GM23338 (cell line): ENCODE data around the gene MYOD1. TPM values are rescaled to one million over a fixed set of nuclear protein-coding genes. Genes with fewer than 3 reads are reported as not detected.

Experiments
- ATAC-seq: fragments of 200-7000 bp; cut with Tn5 transposase; 3 replicates; pipeline ENCODE4 v1.9.1; 2020
- DNase-seq: peaks from one replicate; pipeline ENCODE4 v3.0.0-alpha.2; 2015; ENCODE audit warnings: low spot score
- H2AFZ ChIP-seq: fragments of 200-600 bp; sonication (generic); 2 replicates; pipeline ENCODE4 v1.8.0; 2016; ENCODE audit warnings: antibody characterized with exemption, mild to moderate bottlenecking, moderate library complexity
- H3F3A ChIP-seq: fragments of 200-600 bp; sonication (generic); replicated peaks from 2 replicates; pipeline ENCODE4 v1.8.0; 2017; ENCODE audit warnings: antibody characterized with exemption, mixed run types, low read depth
- H3K27ac ChIP-seq: fragments of 200-600 bp; sonication (generic); 2 replicates; pipeline ENCODE4 v1.6.1; 2016; ENCODE audit warnings: low read depth
- H3K27me3 ChIP-seq: fragments of 200-600 bp; sonication (generic); 2 replicates; pipeline ENCODE4 v1.8.0; 2016; ENCODE audit warnings: mild to moderate bottlenecking, mixed run types, moderate library complexity; ENCODE audit not compliant: insufficient read depth
- H3K36me3 ChIP-seq: fragments of 200-600 bp; sonication (generic); 2 replicates; pipeline ENCODE4 v1.8.0; 2016; ENCODE audit warnings: mild to moderate bottlenecking; ENCODE audit not compliant: insufficient read depth
- H3K4me1 ChIP-seq: fragments of 200-600 bp; sonication (generic); 2 replicates; pipeline ENCODE4 v1.8.0; 2016; ENCODE audit warnings: mild to moderate bottlenecking, moderate library complexity; ENCODE audit not compliant: insufficient read depth
- H3K4me2 ChIP-seq: fragments of 200-600 bp; sonication (generic); 2 replicates; pipeline ENCODE4 v1.7.1; 2017; ENCODE audit warnings: mixed run types
- H3K4me3 ChIP-seq: fragments of 200-600 bp; sonication (generic); 2 replicates; pipeline ENCODE4 v1.6.1; 2016; ENCODE audit warnings: mixed run types
- H3K79me2 ChIP-seq: fragments of 200-600 bp; sonication (generic); replicated peaks from 2 replicates; pipeline ENCODE4 v1.8.0; 2017; ENCODE audit warnings: mild to moderate bottlenecking; ENCODE audit not compliant: insufficient read depth
- H3K9me2 ChIP-seq: fragments of 200-600 bp; sonication (generic); 2 replicates; pipeline ENCODE4 v1.8.0; 2017; ENCODE audit not compliant: insufficient read depth
- H4K20me1 ChIP-seq: fragments of 200-600 bp; sonication (generic); replicated peaks from 2 replicates; pipeline ENCODE4 v1.8.0; 2017; ENCODE audit warnings: mild to moderate bottlenecking; ENCODE audit not compliant: insufficient read depth
- H3K27ac Mint-ChIP-seq: 2 replicates; pipeline ENCODE4 v1.8.0; 2020; ENCODE audit warnings: inconsistent platforms, mild to moderate bottlenecking, moderate library complexity, mixed read lengths
- H3K27me3 Mint-ChIP-seq: 3 replicates; pipeline ENCODE4 v1.8.0; 2022; ENCODE audit warnings: low read depth, mild to moderate bottlenecking, moderate library complexity, mixed read lengths, inconsistent platforms; ENCODE audit not compliant: insufficient read depth, poor library complexity
- H3K36me3 Mint-ChIP-seq: 3 replicates; pipeline ENCODE4 v1.8.0; 2021; ENCODE audit warnings: low read depth, mild to moderate bottlenecking, inconsistent platforms, moderate library complexity, mixed read lengths
- H3K4me1 Mint-ChIP-seq: 3 replicates; pipeline ENCODE4 v1.8.0; 2020; ENCODE audit warnings: mild to moderate bottlenecking, inconsistent platforms, mixed read lengths
- H3K4me3 Mint-ChIP-seq: 3 replicates; pipeline ENCODE4 v1.8.0; 2021; ENCODE audit warnings: moderate library complexity, mild to moderate bottlenecking, inconsistent platforms, mixed read lengths
- H3K9me3 Mint-ChIP-seq: 3 replicates; pipeline ENCODE4 v1.8.0; 2020; ENCODE audit warnings: moderate library complexity, mild to moderate bottlenecking, inconsistent platforms, mixed read lengths
- EZH2 ChIP-seq: fragments of 200-600 bp; sonication (generic); IDR thresholded peaks from one replicate; pipeline ENCODE4 v1.8.0; 2017; ENCODE audit warnings: antibody characterized with exemption, mild to moderate bottlenecking, low read depth; ENCODE audit not compliant: unreplicated experiment
- EZH2phosphoT487 ChIP-seq: fragments of 200-600 bp; sonication (generic); IDR thresholded peaks from one replicate; pipeline ENCODE4 v1.8.1; 2018; ENCODE audit warnings: antibody characterized with exemption; ENCODE audit not compliant: unreplicated experiment
- STAT1 ChIP-seq: IDR thresholded peaks from one replicate; pipeline ENCODE4 v1.6.1; 2016; ENCODE audit warnings: antibody characterized with exemption; ENCODE audit not compliant: unreplicated experiment
- ZNF114 ChIP-seq: fragments of 250-450 bp; sonication (Bioruptor Pico); IDR thresholded peaks from 2 replicates; pipeline ENCODE4 v1.5.0; 2020; ENCODE audit warnings: mild to moderate bottlenecking, moderate library complexity
- polyA plus RNA-seq: library from polyadenylated mRNA; unstranded; fragments of >200 nt; fragmentation: Nextera tagmentation; extraction: Ambion mirVana; gene quantifications from 2 replicates; pipeline ENCODE4 v1.2.1, GENCODE V29; 2016
- total RNA-seq: library from RNA; depleted of rRNA; stranded (reverse); fragments of >200 nt; shearing (Covaris generic); gene quantifications from 2 replicates; pipeline ENCODE4 v1.2.3, GENCODE V29; 2014
- TF ChIP-seq, protein P1 (sequence below): IDR thresholded peaks from one replicate; pipeline ENCODE4 v1.6.1; 2018; ENCODE audit warnings: antibody characterized with exemption; ENCODE audit not compliant: unreplicated experiment
- TF ChIP-seq, protein P2 (sequence below): fragments of 250-450 bp; sonication (Bioruptor Pico); IDR thresholded peaks from 2 replicates; pipeline ENCODE4 v1.5.0; 2020; ENCODE audit warnings: mild to moderate bottlenecking, moderate library complexity
- TF ChIP-seq, protein P3 (sequence below): IDR thresholded peaks from 2 replicates; pipeline ENCODE4 v1.6.1; 2016; ENCODE audit warnings: antibody characterized with exemption

The MYOD1 gene
- total and polyA plus RNA-seq, 2 experiments from 2014 or later, result not detected

DNA sequence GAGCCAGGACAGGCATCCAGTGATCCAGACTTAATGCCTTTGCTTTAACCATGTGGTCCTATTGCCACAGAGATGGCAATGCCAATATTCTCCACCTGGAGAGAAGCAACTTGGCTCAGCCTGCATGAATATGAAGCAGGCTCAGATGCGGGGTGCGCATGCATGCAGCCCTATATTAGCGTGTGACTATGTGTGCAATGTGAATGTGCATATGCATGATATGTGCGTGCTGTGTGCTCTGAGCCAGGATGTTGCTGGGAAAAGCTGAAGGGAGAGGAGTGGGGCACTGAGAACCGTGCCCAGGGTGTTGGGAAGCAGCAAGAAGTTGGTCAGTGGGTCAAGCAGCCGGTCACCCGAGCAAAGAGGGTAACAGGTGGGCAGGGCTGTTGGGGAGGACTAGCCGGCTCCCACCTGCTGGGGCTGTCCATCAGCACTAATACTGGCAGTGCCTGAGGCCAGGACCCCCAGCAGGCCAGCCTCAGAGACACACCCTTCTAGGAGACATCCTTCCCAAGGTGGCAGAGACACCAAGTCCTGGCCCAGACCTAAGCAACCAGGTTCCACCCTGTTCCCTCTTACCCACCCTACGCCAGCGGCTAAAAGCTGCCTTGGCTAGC, 24.8 kb upstream of the MYOD1 start (continued):
- TF ChIP-seq, protein P1, sequence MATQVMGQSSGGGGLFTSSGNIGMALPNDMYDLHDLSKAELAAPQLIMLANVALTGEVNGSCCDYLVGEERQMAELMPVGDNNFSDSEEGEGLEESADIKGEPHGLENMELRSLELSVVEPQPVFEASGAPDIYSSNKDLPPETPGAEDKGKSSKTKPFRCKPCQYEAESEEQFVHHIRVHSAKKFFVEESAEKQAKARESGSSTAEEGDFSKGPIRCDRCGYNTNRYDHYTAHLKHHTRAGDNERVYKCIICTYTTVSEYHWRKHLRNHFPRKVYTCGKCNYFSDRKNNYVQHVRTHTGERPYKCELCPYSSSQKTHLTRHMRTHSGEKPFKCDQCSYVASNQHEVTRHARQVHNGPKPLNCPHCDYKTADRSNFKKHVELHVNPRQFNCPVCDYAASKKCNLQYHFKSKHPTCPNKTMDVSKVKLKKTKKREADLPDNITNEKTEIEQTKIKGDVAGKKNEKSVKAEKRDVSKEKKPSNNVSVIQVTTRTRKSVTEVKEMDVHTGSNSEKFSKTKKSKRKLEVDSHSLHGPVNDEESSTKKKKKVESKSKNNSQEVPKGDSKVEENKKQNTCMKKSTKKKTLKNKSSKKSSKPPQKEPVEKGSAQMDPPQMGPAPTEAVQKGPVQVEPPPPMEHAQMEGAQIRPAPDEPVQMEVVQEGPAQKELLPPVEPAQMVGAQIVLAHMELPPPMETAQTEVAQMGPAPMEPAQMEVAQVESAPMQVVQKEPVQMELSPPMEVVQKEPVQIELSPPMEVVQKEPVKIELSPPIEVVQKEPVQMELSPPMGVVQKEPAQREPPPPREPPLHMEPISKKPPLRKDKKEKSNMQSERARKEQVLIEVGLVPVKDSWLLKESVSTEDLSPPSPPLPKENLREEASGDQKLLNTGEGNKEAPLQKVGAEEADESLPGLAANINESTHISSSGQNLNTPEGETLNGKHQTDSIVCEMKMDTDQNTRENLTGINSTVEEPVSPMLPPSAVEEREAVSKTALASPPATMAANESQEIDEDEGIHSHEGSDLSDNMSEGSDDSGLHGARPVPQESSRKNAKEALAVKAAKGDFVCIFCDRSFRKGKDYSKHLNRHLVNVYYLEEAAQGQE, result no peak

DNA sequence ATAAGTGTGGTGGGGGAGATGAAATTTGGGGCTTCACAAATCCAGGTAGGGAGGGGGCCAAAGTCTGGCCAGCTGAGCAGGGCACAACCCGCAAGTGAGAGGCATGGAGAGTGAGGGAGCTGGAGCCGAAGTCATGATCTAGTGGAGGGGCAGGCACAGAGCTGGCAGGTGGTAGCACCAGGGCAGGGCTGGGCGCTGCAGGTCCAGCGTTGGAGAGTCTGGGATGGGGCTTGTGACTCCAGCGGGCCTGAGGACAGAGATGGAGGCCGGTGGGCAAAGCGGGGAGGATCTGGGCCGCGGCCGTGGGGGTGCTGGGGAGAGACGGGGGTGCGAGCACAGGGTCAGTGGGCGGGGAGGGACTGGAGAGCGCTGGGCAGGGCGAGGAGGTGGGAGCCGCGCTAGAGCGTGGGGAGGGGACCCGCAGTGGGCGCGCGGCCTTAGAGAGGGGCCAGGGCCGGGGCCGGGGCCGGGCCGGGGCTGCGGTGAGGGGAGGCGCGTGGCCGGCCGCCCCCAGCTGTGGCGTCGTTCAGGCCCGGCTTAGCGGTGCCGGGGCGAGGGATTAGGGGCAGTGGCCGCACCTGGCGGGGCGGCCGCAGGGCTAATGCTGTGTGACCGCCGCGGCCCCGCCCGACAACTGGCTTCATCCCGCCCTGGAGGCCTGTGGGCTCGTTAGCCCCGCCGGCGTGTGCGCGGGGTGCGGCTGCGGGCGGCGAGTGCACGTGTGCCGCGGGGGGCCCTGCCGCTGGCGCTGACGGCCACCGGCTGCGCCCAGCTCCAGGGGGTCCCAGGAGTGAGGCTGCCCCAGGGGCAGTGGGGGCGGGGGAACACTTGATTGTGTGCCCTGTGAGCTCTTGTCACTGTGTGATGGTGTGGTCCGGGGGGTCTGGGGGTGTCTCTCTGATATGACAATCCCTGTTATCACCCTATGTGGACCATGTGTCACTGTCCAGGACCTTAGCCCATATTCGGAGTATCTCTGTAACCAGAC, 23.6 kb upstream of the MYOD1 start:
- Mint-ChIP-seq H3K36me3 (no peaks in the 10 kb centered on the region), H3K27me3 (peaks cover 28% of the 10 kb centered on the region), H3K27ac (no peak overlapping the region), H3K4me1 (0 out of 3 replicates have a peak, but pooled peaks cover 4% of the 10 kb centered on the region), H3K9me3 (no peaks in the 10 kb centered on the region), H3K4me3 (peak overlapping the region; percentile 66)
- H3K4me3 ChIP-seq, result peak overlapping the region; percentile 53
- no peak overlapping the region for H3K27ac ChIP-seq
- H3K9me2 ChIP-seq, result no peaks in the 10 kb centered on the region
- peak; percentile 84 for ATAC-seq
- peak overlapping the region; percentile 79 for H3K4me2 ChIP-seq
- H3F3A ChIP-seq, result no peaks in the 10 kb centered on the region
- peak; percentile 59 for DNase-seq
- H4K20me1 ChIP-seq, result peaks cover 3% of the 10 kb centered on the region; the same call in 1 of the 2 replicates
- peak overlapping the region; percentile 76; the same call in 1 of the 2 replicates for H2AFZ ChIP-seq
- no peaks in the 10 kb centered on the region for H3K36me3 ChIP-seq
- H3K27me3 ChIP-seq, result peaks cover 57% of the 10 kb centered on the region
- H3K79me2 ChIP-seq, result no peaks in the 10 kb centered on the region
- no peaks in the 10 kb centered on the region for H3K4me1 ChIP-seq
- TF ChIP-seq, protein P1, result no peak
- TF ChIP-seq, protein P2, sequence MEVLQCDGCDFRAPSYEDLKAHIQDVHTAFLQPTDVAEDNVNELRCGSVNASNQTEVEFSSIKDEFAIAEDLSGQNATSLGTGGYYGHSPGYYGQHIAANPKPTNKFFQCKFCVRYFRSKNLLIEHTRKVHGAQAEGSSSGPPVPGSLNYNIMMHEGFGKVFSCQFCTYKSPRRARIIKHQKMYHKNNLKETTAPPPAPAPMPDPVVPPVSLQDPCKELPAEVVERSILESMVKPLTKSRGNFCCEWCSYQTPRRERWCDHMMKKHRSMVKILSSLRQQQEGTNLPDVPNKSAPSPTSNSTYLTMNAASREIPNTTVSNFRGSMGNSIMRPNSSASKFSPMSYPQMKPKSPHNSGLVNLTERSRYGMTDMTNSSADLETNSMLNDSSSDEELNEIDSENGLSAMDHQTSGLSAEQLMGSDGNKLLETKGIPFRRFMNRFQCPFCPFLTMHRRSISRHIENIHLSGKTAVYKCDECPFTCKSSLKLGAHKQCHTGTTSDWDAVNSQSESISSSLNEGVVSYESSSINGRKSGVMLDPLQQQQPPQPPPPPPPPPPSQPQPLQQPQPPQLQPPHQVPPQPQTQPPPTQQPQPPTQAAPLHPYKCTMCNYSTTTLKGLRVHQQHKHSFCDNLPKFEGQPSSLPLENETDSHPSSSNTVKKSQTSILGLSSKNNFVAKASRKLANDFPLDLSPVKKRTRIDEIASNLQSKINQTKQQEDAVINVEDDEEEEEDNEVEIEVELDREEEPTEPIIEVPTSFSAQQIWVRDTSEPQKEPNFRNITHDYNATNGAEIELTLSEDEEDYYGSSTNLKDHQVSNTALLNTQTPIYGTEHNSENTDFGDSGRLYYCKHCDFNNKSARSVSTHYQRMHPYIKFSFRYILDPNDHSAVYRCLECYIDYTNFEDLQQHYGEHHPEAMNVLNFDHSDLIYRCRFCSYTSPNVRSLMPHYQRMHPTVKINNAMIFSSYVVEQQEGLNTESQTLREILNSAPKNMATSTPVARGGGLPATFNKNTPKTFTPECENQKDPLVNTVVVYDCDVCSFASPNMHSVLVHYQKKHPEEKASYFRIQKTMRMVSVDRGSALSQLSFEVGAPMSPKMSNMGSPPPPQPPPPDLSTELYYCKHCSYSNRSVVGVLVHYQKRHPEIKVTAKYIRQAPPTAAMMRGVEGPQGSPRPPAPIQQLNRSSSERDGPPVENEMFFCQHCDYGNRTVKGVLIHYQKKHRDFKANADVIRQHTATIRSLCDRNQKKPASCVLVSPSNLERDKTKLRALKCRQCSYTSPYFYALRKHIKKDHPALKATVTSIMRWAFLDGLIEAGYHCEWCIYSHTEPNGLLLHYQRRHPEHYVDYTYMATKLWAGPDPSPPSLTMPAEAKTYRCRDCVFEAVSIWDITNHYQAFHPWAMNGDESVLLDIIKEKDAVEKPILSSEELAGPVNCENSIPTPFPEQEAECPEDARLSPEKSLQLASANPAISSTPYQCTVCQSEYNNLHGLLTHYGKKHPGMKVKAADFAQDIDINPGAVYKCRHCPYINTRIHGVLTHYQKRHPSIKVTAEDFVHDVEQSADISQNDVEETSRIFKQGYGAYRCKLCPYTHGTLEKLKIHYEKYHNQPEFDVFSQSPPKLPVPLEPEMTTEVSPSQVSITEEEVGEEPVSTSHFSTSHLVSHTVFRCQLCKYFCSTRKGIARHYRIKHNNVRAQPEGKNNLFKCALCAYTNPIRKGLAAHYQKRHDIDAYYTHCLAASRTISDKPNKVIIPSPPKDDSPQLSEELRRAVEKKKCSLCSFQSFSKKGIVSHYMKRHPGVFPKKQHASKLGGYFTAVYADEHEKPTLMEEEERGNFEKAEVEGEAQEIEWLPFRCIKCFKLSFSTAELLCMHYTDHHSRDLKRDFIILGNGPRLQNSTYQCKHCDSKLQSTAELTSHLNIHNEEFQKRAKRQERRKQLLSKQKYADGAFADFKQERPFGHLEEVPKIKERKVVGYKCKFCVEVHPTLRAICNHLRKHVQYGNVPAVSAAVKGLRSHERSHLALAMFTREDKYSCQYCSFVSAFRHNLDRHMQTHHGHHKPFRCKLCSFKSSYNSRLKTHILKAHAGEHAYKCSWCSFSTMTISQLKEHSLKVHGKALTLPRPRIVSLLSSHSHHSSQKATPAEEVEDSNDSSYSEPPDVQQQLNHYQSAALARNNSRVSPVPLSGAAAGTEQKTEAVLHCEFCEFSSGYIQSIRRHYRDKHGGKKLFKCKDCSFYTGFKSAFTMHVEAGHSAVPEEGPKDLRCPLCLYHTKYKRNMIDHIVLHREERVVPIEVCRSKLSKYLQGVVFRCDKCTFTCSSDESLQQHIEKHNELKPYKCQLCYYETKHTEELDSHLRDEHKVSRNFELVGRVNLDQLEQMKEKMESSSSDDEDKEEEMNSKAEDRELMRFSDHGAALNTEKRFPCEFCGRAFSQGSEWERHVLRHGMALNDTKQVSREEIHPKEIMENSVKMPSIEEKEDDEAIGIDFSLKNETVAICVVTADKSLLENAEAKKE (CRISPR knock-in tag), result no peak
- TF ChIP-seq, protein P3, sequence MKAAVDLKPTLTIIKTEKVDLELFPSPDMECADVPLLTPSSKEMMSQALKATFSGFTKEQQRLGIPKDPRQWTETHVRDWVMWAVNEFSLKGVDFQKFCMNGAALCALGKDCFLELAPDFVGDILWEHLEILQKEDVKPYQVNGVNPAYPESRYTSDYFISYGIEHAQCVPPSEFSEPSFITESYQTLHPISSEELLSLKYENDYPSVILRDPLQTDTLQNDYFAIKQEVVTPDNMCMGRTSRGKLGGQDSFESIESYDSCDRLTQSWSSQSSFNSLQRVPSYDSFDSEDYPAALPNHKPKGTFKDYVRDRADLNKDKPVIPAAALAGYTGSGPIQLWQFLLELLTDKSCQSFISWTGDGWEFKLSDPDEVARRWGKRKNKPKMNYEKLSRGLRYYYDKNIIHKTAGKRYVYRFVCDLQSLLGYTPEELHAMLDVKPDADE, result no peak
- TF ChIP-seq STAT1, result no peak
- TF ChIP-seq EZH2phosphoT487, result no peak
- TF ChIP-seq EZH2, result no peak
- TF ChIP-seq ZNF114, result no peak
